GM12864 (cell line): ENCODE results near the gene KRTAP2-4.

ENCODE experiments used
- DNase-seq: peaks from one replicate; pipeline ENCODE4 v3.0.0-alpha.2; 2011; ENCODE audit warnings: low read depth
- H3K4me3 ChIP-seq: 2 replicates; pipeline ENCODE4 v1.5.1; 2011; ENCODE audit warnings: mild to moderate bottlenecking, low read depth, low read length, control low read depth
- TF ChIP-seq, protein P1 (sequence below): IDR thresholded peaks from 2 replicates; pipeline ENCODE4 v1.5.1; 2011; ENCODE audit warnings: low read depth, mild to moderate bottlenecking, moderate library complexity, low read length, control low read depth, inconsistent platforms; ENCODE audit errors: missing control alignments

Gene KRTAP2-4

GRCh38 chr17:41019415-41019814, 46.3 kb downstream of the KRTAP2-4 start:
- DNase-seq: no peak
- TF ChIP-seq, protein P1, sequence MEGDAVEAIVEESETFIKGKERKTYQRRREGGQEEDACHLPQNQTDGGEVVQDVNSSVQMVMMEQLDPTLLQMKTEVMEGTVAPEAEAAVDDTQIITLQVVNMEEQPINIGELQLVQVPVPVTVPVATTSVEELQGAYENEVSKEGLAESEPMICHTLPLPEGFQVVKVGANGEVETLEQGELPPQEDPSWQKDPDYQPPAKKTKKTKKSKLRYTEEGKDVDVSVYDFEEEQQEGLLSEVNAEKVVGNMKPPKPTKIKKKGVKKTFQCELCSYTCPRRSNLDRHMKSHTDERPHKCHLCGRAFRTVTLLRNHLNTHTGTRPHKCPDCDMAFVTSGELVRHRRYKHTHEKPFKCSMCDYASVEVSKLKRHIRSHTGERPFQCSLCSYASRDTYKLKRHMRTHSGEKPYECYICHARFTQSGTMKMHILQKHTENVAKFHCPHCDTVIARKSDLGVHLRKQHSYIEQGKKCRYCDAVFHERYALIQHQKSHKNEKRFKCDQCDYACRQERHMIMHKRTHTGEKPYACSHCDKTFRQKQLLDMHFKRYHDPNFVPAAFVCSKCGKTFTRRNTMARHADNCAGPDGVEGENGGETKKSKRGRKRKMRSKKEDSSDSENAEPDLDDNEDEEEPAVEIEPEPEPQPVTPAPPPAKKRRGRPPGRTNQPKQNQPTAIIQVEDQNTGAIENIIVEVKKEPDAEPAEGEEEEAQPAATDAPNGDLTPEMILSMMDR: no peak
- no peak overlapping the region for H3K4me3 ChIP-seq

DNA sequence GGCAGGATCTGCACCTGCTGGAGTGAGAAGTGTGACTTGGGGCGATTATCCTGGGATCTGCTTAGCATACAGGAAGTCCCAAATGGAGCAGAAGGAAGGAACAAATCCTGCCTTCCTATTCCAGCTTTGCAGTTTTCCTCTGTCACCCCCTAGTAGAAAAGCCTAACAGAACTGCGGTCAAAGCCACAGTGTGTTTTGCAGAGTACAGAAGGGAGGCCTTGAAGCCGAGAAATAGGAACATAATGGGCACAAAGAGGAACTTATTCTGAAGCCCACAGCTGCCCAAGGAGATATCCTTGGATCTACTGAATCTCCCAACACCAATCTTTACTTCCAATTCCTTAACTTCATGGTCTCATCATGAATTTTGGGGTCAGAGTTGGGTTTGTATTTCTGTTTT, 47.1 kb downstream of the KRTAP2-4 start:
- no peak for DNase-seq
- TF ChIP-seq, protein P1: no peak
- no peak overlapping the region for H3K4me3 ChIP-seq

- TF ChIP-seq, protein P1: no peak
- DNase-seq: no peak
Measured at GRCh38 chr17:41016578-41017215, 49.0 kb downstream of the KRTAP2-4 start.

DNA sequence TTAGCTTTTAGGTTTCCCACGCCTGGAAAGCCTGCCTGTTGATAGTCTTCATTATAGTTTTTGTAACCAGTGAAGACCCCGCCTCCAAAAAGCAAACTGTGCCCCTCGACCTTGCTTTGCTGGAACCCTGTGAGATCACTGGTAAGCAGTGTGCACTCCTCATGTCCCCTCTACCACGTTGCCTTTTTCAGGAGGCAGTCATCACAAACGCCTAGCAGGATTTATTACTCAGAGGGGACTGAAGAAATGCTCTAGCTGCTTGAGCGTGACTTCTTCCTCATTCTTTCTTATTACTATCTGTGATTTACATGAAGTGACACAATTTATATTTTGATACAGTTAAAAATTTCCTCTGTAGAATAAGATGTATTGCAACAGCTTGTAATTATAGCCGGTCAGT, 50.2 kb downstream of the KRTAP2-4 start:
- no peak for DNase-seq
- TF ChIP-seq, protein P1: no peak
- no peak overlapping the region for H3K4me3 ChIP-seq

More at GRCh38 chr17:41016578-41017215, 49.0 kb downstream of the KRTAP2-4 start:
- no peak overlapping the region for H3K4me3 ChIP-seq
